ENCODE measurements around the gene ERI3.

- TF ChIP-seq REST (IDR thresholded peaks at IDR 0.05; ENCODE audit: insufficient replicate concordance, low read depth): no peak
- TF ChIP-seq CTCF (IDR thresholded peaks at IDR 0.05; ENCODE audit: insufficient read depth, low read length): no peak
- no peak for TF ChIP-seq POLR2AphosphoS5 (IDR thresholded peaks at IDR 0.05; ENCODE audit: low read depth)
- no peak for TF ChIP-seq SPI1 (IDR thresholded peaks at IDR 0.05; ENCODE audit: borderline replicate concordance, low read depth)
These were observed 3.8 kb downstream of the ERI3 start for GRCh38 chr1:44351289-44351688.
